Glomerular visceral epithelial cell (primary cell): ENCODE measurements around the gene TFEC.
"Not testable (repeated sequence)": the region's sequence is repeated elsewhere in the genome, so short reads cannot be mapped to it uniquely, and the experiment has no call there.

ENCODE experiments used
- DNase-seq: peaks from one replicate; pipeline ENCODE4 v3.0.0-alpha.2; 2016; ENCODE audit errors: extremely low spot score

Gene TFEC

GRCh38 chr7:116030651-116031276, at the start of gene TFEC:
Gene TFEC, minus strand, starts transcription at chr7:116030763. Its CDS starts 46,322 bp downstream, at chr7:115984441.
- no peak for DNase-seq

GRCh38 chr7:116075351-116076145, 45.0 kb upstream of the TFEC start:
- peak; percentile 80 for DNase-seq

GRCh38 chr7:116071629-116072028, 41.1 kb upstream of the TFEC start:
- no peak for DNase-seq

- DNase-seq: no peak
These were observed 33.6 kb upstream of the TFEC start for GRCh38 chr7:116064179-116064578.

- no peak for DNase-seq
These were observed 32.1 kb upstream of the TFEC start for GRCh38 chr7:116062666-116063065.

GRCh38 chr7:116052006-116052405, 21.4 kb upstream of the TFEC start:
- no peak for DNase-seq

GRCh38 chr7:116047261-116047660, 16.7 kb upstream of the TFEC start:
- DNase-seq: not testable (repeated sequence)

- no peak for DNase-seq
These were observed 15.0 kb upstream of the TFEC start for GRCh38 chr7:116045532-116045931.

- DNase-seq: no peak
These were observed 11.1 kb upstream of the TFEC start for GRCh38 chr7:116041615-116042014.

GRCh38 chr7:116037401-116037800, 6.8 kb upstream of the TFEC start:
- DNase-seq: no peak

- DNase-seq: no peak
These were observed 3.8 kb upstream of the TFEC start for GRCh38 chr7:116034411-116034810.

- DNase-seq: no peak
These were observed 2.3 kb upstream of the TFEC start for GRCh38 chr7:116032886-116033285.

GRCh38 chr7:116028787-116029186, 1.8 kb downstream of the TFEC start:
- no peak for DNase-seq

- no peak for DNase-seq
These were observed 2.8 kb downstream of the TFEC start for GRCh38 chr7:116027786-116028185.

GRCh38 chr7:116024826-116025809, 5.4 kb downstream of the TFEC start:
- DNase-seq: no peak

- DNase-seq: no peak
These were observed 9.3 kb downstream of the TFEC start for GRCh38 chr7:116021237-116021636.

GRCh38 chr7:116018731-116019130, 11.8 kb downstream of the TFEC start:
- no peak for DNase-seq

- DNase-seq: no peak
These were observed 16.9 kb downstream of the TFEC start for GRCh38 chr7:116013675-116014074.

- no peak for DNase-seq
These were observed 19.0 kb downstream of the TFEC start for GRCh38 chr7:116011584-116011983.

- DNase-seq: not testable (repeated sequence)
These were observed 25.8 kb downstream of the TFEC start for GRCh38 chr7:116004762-116005161.

- no peak for DNase-seq
These were observed 33.3 kb downstream of the TFEC start for GRCh38 chr7:115997221-115997620.

- no peak for DNase-seq
These were observed 34.9 kb downstream of the TFEC start for GRCh38 chr7:115995701-115996100.
